GM18858 (cell line): ENCODE data around the gene PARP1.

Experiments
- ATAC-seq: cut with Tn5 transposase; IDR thresholded peaks from one replicate; pipeline ENCODE4 v1.9.1; 2021; ENCODE audit not compliant: unreplicated experiment

The PARP1 gene

GRCh38 chr1:226381226-226381998 is 26.5 kb downstream of the PARP1 start:
- ATAC-seq, result no peak

DNA sequence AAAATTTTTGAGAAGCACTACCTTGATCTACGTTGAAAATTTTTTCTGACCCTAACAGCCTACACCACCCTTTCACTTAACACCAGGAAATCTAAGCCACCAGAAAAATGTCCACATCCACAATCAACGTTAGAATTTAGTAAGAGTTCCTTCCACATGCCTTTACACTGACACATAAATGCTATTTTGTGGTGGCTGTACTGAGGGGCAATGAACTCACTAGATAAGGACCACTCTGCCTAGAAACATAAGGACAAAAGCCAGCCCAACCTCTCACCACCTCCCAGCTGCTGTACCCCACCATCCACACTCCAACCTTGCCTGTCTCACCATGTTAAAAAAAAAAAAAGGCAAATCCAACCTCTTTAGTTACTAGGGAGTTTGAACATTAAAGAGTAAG is 29.8 kb downstream of the PARP1 start:
- ATAC-seq, result no peak

GRCh38 chr1:226376300-226376699 is 31.6 kb downstream of the PARP1 start:
- no peak for ATAC-seq

GRCh38 chr1:226373376-226373775 is 34.5 kb downstream of the PARP1 start:
- no peak for ATAC-seq

- no peak for ATAC-seq
These were observed 35.0 kb downstream of the PARP1 start for GRCh38 chr1:226372885-226373284.

DNA sequence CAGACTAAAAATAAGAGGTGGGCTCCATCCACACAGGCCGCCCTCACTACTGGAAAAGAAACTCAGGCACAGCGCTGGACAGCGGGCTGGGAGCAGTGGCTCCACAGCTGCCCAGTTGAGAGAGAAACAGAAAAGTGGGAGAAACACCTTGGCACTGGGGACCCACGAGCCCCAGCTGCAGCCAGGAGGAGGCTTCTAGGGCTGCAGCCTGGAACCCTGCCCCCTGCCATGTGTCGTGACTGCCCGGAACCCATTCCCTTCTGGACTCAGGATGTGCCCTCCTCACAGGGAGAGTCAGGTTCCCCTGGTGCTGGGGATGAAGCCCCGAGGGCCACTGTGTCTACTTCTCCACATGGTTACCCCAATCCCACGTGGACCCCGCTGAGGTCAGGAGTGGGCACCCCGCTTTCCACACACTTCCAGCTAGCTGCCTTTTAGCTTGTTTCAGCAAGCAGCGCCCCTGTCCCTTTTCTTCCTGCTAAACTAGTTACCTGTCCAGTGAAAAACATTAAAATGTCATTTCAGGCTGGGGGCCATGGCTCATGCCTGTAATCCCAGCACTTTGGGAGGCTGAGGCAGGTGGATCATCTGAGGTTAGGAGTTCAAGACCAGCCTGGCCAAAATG is 35.9 kb downstream of the PARP1 start:
- no peak for ATAC-seq

DNA sequence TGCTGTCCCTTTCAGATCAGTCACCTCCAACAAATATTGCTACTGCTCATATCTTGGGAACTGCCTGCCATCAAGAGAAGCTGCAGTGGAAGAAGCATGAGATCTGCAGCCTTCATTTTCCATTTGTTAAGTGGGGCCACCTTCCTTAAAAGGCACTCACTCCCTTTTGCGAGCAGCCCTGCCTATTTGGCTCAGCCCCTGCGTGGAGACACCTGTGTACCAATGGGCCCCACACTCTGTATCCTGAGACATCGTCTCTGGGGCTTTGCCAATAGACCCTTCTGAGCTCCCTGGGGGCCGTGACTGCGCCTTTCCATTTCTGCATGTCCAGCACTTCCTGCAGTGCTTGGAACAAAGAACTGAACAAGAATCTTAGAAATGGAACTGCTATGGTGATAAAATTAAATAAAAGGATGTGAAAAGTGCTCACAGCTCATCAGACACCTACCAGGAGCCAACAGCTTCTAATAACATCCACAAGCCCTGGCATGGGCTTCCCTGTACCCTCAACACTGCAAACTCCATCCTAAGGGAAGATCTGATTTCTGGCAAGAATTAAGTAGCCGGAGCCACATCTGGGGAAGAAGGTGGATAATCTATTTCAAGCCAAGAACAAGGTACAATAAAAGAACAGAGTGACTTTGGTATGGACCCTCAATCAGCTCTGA is 36.7 kb downstream of the PARP1 start:
- no peak for ATAC-seq

DNA sequence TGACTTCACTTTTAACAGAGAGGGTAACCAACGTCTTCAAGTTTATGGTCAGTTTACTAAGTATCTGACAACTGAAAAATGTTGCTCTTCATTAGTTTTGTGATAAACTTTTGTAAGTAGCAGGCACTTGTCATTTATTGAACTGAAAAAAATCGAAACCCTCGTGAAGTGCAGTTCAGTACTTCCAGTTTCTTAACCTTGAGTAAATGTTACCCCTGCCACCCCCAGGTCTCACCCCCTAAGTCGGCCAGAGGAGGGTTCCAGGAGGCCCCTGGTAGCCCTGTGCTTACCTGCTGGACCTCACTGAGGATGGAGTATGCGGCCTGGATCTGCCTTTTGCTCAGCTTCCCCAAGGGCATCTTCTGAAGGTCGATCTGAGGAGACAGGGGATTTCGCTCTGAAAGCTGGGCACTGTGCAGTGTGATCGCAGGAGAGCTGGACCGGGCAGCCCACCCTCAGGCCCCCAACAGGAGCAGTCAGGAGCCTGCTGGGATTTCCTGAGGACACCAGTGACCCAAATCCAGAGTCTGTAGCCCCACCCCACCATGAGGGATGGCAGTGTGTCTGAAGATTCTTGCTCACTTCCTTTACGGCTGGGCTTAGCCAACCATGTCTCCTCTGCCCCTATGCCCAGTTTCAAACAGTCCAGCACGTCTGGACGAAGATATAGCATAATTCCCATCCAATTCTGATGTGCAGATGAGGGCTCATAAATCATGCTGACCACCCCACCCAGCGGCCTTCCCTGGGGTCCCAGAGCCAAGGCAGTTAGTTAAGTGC is 37.6 kb downstream of the PARP1 start:
- no peak for ATAC-seq

DNA sequence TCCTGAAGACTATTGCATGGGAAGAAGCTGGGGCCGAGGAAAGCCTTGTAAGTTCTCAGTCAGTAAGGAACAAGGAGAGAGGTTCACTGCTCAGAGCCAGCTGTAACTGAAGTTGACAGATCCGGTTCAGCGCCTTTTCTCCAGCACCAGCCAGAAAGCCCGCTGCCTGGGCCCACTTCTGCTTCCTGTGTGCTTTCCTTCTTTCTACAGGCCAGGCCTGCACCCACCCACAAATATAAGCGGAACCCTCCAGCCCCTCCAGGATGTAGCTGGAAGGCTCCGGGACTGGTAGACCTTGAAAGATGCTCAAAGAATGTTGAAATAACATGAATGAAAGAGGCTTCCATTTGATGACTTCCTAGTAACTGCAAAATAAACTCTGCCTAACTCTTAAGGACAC is 38.8 kb downstream of the PARP1 start:
- ATAC-seq, result no peak

DNA sequence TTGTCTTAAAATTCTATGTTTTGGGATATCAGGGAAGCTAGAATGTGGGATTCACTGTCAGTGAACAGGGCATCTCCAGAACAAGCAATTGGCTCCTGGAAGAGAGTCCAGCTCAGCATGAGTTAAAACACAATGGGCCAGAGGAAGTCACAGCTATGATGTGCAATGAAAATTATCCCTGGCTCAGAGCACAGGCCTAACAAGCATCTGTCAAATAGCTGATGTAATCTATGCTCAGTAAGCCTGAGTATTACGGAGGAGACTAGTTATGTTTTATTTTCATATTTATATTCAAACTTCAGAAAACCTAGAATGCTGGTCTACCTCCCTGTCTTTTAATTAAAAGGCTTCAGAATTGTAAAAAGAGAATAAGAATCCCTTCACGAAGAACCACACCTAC is 41.6 kb downstream of the PARP1 start:
- no peak for ATAC-seq

DNA sequence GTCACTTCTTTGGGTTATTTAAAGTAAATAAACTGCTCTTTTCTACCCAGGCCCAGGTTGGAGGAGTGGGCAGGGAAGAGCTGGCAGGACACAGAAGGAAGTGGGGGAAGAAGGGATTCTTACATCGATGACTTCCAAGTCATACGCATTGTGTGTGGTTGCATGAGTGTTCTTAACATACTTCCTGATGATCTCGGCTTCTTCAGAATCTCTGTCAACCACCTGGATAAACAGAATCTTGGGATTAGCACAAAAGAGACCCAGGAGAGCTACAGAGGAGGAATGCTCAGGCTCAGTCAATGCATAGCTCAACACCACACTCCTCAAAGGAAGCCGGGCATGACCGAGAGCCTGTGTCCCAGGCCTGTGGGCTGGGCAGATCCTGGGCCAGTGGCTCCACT is 42.1 kb downstream of the PARP1 start:
- ATAC-seq, result no peak

- no peak for ATAC-seq
These were observed 42.9 kb downstream of the PARP1 start for GRCh38 chr1:226364901-226365565.

DNA sequence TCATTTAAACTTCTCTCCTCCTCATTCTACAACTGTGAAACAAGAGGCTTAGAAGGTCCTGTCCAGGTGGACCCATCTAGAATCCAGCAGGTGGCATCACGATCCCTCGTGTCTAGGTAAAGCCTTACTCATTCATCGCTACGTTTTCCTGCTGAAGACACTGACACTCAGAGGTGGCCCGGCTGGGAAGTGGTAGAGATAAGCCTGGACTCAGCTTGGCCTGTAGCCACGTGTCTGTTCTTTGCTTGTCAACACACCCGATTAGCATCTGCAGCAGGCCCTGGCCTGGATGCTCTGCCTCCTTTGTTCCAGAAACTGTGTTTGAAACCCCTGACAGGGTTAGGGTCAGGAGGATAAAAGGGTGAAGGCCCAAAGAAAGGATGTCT is 43.4 kb downstream of the PARP1 start:
- no peak for ATAC-seq

- no peak for ATAC-seq
These were observed 43.9 kb downstream of the PARP1 start for GRCh38 chr1:226363801-226364513.

- no peak for ATAC-seq
These were observed 44.9 kb downstream of the PARP1 start for GRCh38 chr1:226362891-226363447.

GRCh38 chr1:226362361-226362760 is 45.5 kb downstream of the PARP1 start:
- ATAC-seq, result no peak

DNA sequence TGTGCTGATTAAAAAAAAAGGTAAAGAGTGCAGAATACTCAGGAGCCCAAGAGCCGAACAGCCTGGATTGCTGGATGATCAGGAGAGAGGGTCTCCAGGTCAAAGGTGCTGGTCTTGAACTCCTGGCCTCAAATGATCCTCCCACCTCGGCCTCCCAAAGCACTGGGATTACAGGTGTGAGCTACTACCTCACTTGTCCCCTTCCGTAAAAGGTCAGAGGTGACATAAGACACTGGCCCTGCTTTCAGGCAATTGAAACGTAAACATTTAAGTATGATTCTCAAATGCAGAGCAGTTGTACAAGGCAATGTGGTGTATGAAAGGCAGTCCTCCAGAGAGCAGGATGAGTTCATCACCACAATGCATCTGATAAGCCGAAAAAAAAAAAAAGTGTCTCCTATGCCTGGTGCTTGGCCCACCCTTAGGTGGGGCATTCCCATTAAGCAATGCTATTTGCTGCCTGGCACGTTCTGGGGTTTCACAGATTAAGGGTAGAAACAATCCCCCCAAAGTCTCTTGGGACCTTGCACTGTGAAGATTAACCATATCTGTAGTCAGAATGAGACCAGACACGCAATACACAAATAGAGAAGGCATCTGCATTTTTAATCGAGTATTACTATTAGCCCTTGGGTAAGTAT is 47.7 kb downstream of the PARP1 start:
- ATAC-seq, result peak; percentile 59

DNA sequence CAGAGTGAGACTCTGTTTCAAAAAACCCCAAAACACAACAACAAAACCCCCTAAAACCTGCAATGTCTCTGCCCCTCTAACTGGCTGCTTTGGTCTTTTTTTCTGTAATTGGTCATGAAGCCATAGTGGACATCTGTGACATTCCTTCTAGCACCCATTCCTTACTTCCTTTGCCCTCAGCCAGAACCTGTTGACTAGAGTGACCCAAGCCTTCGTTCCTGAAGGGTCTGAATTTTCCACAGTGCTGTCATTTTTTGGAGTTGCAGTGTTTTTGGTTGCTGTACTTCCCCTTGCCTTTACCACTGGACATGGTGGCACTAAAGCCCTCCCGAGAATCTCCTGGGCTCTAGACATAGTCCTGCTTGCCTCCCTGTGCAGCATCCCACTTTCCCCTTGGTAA is 50.5 kb downstream of the PARP1 start:
- no peak for ATAC-seq
